GM20000 (cell line): ENCODE measurements around the gene ACTR3.
A peak's percentile ranks its signal among the peaks of the same experiment; 100 is the strongest.

Experiments used
- DNase-seq: peaks from one replicate; pipeline ENCODE4 v3.0.0; 2012; ENCODE audit warnings: low spot score
- TF ChIP-seq, protein P1 (sequence below): IDR thresholded peaks from 2 replicates; pipeline ENCODE4 v1.5.1; 2012; ENCODE audit warnings: mild to moderate bottlenecking, control low read depth; ENCODE audit errors: extremely low read depth, missing control alignments

Gene ACTR3

GRCh38 chr2:113977660-113978523 is 88.0 kb downstream of the ACTR3 start:
- DNase-seq, result no peak
- TF ChIP-seq, protein P1, sequence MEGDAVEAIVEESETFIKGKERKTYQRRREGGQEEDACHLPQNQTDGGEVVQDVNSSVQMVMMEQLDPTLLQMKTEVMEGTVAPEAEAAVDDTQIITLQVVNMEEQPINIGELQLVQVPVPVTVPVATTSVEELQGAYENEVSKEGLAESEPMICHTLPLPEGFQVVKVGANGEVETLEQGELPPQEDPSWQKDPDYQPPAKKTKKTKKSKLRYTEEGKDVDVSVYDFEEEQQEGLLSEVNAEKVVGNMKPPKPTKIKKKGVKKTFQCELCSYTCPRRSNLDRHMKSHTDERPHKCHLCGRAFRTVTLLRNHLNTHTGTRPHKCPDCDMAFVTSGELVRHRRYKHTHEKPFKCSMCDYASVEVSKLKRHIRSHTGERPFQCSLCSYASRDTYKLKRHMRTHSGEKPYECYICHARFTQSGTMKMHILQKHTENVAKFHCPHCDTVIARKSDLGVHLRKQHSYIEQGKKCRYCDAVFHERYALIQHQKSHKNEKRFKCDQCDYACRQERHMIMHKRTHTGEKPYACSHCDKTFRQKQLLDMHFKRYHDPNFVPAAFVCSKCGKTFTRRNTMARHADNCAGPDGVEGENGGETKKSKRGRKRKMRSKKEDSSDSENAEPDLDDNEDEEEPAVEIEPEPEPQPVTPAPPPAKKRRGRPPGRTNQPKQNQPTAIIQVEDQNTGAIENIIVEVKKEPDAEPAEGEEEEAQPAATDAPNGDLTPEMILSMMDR, result no peak

GRCh38 chr2:113978524-113979190 is 88.8 kb downstream of the ACTR3 start:
- TF ChIP-seq, protein P1, result no peak
- DNase-seq, result no peak

GRCh38 chr2:113979191-113980128 is 89.6 kb downstream of the ACTR3 start:
- DNase-seq, result peak; percentile 53
- TF ChIP-seq, protein P1, result no peak

DNA sequence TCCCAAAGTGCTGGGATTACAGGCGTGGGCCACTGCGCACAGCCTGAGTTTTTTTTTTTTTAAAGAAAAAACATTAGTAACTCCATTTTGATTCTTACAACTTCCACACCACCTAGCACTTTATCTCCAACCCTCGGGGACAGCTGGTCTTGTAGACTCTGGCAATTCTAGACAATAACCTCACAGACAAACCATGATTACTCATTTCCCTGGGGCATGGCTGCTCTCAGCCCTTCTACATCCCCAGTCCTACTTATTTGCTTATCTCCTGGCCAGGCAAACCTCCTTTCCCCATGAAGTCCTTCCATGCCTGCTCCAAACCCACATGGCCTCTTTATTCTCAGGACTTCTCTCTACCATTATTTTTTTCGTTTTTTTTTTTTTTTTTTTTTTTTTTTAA is 91.1 kb downstream of the ACTR3 start:
- TF ChIP-seq, protein P1, result no peak
- no peak for DNase-seq

- no peak for DNase-seq
- TF ChIP-seq, protein P1, result no peak
Observed at GRCh38 chr2:113981404-113982134, 91.7 kb downstream of the ACTR3 start.

DNA sequence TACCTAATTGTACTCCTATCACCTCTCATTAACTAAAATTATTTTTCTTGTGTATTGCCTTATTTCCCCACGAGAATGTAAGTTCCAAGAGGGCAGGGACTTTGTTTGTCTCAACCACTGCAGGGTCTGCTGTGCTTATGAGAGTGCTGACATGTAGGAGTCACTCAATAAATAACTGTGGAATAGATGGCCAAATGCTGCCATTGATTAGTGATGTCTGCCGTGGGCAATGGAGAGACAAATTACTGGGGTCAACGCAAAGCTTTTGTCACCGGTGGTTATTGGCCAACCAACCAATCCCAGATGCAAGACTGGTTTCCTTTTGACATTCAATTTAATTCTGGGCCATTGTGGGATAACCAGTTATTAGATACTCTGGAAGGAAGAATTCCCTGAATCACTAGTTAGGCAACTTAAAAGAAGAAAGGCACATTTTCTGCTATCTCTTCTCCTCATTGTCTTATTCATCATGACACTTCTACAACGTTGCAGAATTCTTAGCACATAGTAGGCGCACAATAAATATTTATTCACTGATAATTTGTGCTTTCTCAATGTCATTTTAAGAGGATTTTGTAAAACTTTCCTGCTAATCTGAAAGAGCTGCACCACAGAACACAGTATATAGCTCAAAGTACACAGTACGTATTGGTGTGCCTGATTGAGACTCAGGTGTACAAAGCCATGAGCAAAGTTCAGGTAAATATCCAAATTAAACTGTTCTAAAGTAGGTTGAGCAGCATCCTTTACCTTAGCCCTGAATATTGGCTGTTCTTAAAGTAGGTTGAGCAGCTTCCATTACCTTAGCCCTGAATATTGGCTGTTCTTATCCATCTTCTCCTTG is 95.9 kb downstream of the ACTR3 start:
- TF ChIP-seq, protein P1, result no peak
- DNase-seq, result no peak
